ENCODE measurements around the gene NFIB.

NFIB gene

GRCh38 chr9:14313951-14314423, at the start of gene NFIB:
NFIB (minus strand) TSS chr9:14314141; CDS start chr9:14313511, 630 bp downstream.
- H3K4me3 ChIP-seq (ENCODE audit: low read length) = peak within 1 kb of the TSS; percentile 73
- no peak for TF ChIP-seq ZNF274 (IDR thresholded peaks at IDR 0.05; ENCODE audit: low read depth, low read length)

- TF ChIP-seq ZNF274 (IDR thresholded peaks at IDR 0.05; ENCODE audit: low read depth, low read length) = no peak
- no peak overlapping the region for H3K4me3 ChIP-seq (ENCODE audit: low read length)
Measured at GRCh38 chr9:14362175-14362574, 48.2 kb upstream of the NFIB start.

- H3K4me3 ChIP-seq (ENCODE audit: low read length) = no peak overlapping the region
- TF ChIP-seq ZNF274 (IDR thresholded peaks at IDR 0.05; ENCODE audit: low read depth, low read length) = no peak
Measured at GRCh38 chr9:14361074-14361473, 47.1 kb upstream of the NFIB start.

- no peak overlapping the region for H3K4me3 ChIP-seq (ENCODE audit: low read length)
- TF ChIP-seq ZNF274 (IDR thresholded peaks at IDR 0.05; ENCODE audit: low read depth, low read length) = no peak
Measured at GRCh38 chr9:14358523-14358922, 44.6 kb upstream of the NFIB start.

- TF ChIP-seq ZNF274 (IDR thresholded peaks at IDR 0.05; ENCODE audit: low read depth, low read length) = no peak
- H3K4me3 ChIP-seq (ENCODE audit: low read length) = no peak overlapping the region
Measured at GRCh38 chr9:14356351-14357265, 42.7 kb upstream of the NFIB start.

- no peak for TF ChIP-seq ZNF274 (IDR thresholded peaks at IDR 0.05; ENCODE audit: low read depth, low read length)
- H3K4me3 ChIP-seq (ENCODE audit: low read length) = no peak overlapping the region
Measured at GRCh38 chr9:14354201-14354600, 40.3 kb upstream of the NFIB start.

GRCh38 chr9:14353222-14354056, 39.5 kb upstream of the NFIB start:
- no peak for TF ChIP-seq ZNF274 (IDR thresholded peaks at IDR 0.05; ENCODE audit: low read depth, low read length)
- no peak overlapping the region for H3K4me3 ChIP-seq (ENCODE audit: low read length)

GRCh38 chr9:14352503-14352902, 38.6 kb upstream of the NFIB start:
- no peak overlapping the region for H3K4me3 ChIP-seq (ENCODE audit: low read length)
- TF ChIP-seq ZNF274 (IDR thresholded peaks at IDR 0.05; ENCODE audit: low read depth, low read length) = no peak

GRCh38 chr9:14351221-14351836, 37.4 kb upstream of the NFIB start:
- TF ChIP-seq ZNF274 (IDR thresholded peaks at IDR 0.05; ENCODE audit: low read depth, low read length) = no peak
- H3K4me3 ChIP-seq (ENCODE audit: low read length) = no peak overlapping the region

GRCh38 chr9:14350754-14351153, 36.8 kb upstream of the NFIB start:
- no peak overlapping the region for H3K4me3 ChIP-seq (ENCODE audit: low read length)
- no peak for TF ChIP-seq ZNF274 (IDR thresholded peaks at IDR 0.05; ENCODE audit: low read depth, low read length)

GRCh38 chr9:14350349-14350728, 36.4 kb upstream of the NFIB start:
- H3K4me3 ChIP-seq (ENCODE audit: low read length) = no peak overlapping the region
- no peak for TF ChIP-seq ZNF274 (IDR thresholded peaks at IDR 0.05; ENCODE audit: low read depth, low read length)

- H3K4me3 ChIP-seq (ENCODE audit: low read length) = no peak overlapping the region
- TF ChIP-seq ZNF274 (IDR thresholded peaks at IDR 0.05; ENCODE audit: low read depth, low read length) = no peak
Measured at GRCh38 chr9:14349447-14350348, 35.8 kb upstream of the NFIB start.

GRCh38 chr9:14349146-14349446, 35.2 kb upstream of the NFIB start:
- no peak overlapping the region; the same call in 1 of the 2 replicates for H3K4me3 ChIP-seq (ENCODE audit: low read length)
- no peak for TF ChIP-seq ZNF274 (IDR thresholded peaks at IDR 0.05; ENCODE audit: low read depth, low read length)

Data from GM08714 (cell line).